Peyer's patch (tissue), 4 donors: ENCODE measurements around the gene PPT2. TPM values are rescaled to one million over a fixed set of nuclear protein-coding genes. Genes with fewer than 3 reads are reported as not detected.

ENCODE experiments used
- DNase-seq, 3 donors: peaks; one replicate each; pipeline ENCODE4 v3.0.0-alpha.2; 2017 to 2019
- H3K27ac ChIP-seq, 4 donors: fragments of 200-600 bp; sonication (generic); one replicate each; pipeline ENCODE4 v1.5.1; 2016 to 2019
- H3K27me3 ChIP-seq, 2 donors: fragments of 200-600 bp; sonication (generic); one replicate each; pipeline ENCODE4 v1.5.1; 2019
- H3K36me3 ChIP-seq, 3 donors: fragments of 200-600 bp; sonication (generic); one replicate each; pipeline ENCODE4 v1.5.1; 2016 to 2019
- H3K4me1 ChIP-seq, 4 donors: fragments of 200-600 bp; sonication (generic); one replicate each; pipeline ENCODE4 v1.5.1; 2016 to 2019
- H3K4me3 ChIP-seq, 4 donors: fragments of 200-600 bp; sonication (generic); 1 replicate in 3 of 4; 2 replicates in 1 of 4; pipeline ENCODE4 v1.5.1; 2016 to 2019; ENCODE audit warnings: mild to moderate bottlenecking in 1 of 4
- H3K9me3 ChIP-seq, 4 donors: fragments of 200-600 bp; sonication (generic); one replicate each; pipeline ENCODE4 v1.5.1; 2016 to 2019; ENCODE audit warnings: mild to moderate bottlenecking in 1 of 4
- POLR2A ChIP-seq, 2 donors: fragments of 450-650 bp; IDR thresholded peaks; one replicate each; pipeline ENCODE4 v1.5.1; 2017; ENCODE audit warnings: antibody characterized with exemption in 2 of 2, mild to moderate bottlenecking in 2 of 2, moderate library complexity in 2 of 2
- total RNA-seq, 4 donors: library from RNA; depleted of rRNA; stranded (reverse); fragments of >200 nt; gene quantifications; one replicate each; pipeline ENCODE4 v1.1.0, GENCODE V29; 2016
- TF ChIP-seq, protein P1 (sequence below), 6 experiments: fragments of 450-650 bp in 4 of 6; fragments of 200-600 bp in 2 of 6; sonication (generic) in 1 of 6; IDR thresholded peaks; one replicate each; pipeline ENCODE4 v1.5.1; 2017 to 2019; ENCODE audit warnings: antibody characterized with exemption in 6 of 6, mild to moderate bottlenecking in 3 of 6, moderate library complexity in 1 of 6

The PPT2 gene
- total RNA-seq, 4 donors from 2014 or later: 7.4 to 121 (median 26.9) TPM

DNA sequence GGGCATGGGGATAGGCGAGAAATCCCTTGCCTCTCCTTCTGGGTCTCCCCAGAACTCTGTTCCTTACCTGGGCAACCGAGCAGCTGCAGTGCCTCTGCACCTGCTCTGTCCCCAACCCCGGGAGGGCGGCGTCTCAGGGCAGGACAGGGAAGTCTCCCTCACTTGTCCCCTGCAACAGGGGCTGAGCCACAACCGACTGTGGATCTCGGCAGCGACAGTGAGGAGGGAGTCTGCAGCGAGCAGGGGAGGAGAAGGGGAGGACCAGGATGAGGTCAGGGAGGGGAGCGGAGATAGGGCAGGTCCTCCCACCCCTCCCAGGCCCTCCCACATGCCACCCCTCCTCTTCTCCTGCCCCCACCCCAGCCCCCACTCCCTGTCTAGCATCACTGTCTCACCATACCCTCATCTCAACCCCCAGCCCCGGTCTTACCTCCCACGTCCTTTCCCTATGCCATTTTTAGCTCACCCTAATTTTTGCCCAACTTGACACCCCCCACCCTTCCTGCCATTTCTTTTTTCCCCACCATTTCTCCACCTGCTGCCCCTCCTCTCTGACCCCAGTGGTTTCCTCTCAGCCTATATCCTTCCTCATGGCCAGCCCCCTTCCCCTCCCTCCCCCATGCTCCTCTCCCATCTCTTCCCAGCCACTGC is 44.7 kb upstream of the PPT2 start, which contains the start of gene TNXB:
Gene TNXB (minus strand): TSS at position 225 of the 651 bp plus-strand sequence. CDS start 11,140 bp downstream, outside the sequence.
- no peaks in the 10 kb centered on the region for H3K9me3 ChIP-seq
- no peak for DNase-seq
- H3K36me3 ChIP-seq: no peaks in the 10 kb centered on the region
- no peak for TF ChIP-seq POLR2A (IDR thresholded peaks at IDR 0.05)
- TF ChIP-seq, protein P1, sequence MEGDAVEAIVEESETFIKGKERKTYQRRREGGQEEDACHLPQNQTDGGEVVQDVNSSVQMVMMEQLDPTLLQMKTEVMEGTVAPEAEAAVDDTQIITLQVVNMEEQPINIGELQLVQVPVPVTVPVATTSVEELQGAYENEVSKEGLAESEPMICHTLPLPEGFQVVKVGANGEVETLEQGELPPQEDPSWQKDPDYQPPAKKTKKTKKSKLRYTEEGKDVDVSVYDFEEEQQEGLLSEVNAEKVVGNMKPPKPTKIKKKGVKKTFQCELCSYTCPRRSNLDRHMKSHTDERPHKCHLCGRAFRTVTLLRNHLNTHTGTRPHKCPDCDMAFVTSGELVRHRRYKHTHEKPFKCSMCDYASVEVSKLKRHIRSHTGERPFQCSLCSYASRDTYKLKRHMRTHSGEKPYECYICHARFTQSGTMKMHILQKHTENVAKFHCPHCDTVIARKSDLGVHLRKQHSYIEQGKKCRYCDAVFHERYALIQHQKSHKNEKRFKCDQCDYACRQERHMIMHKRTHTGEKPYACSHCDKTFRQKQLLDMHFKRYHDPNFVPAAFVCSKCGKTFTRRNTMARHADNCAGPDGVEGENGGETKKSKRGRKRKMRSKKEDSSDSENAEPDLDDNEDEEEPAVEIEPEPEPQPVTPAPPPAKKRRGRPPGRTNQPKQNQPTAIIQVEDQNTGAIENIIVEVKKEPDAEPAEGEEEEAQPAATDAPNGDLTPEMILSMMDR (IDR thresholded peaks at IDR 0.05): no peak
- no peaks in the 10 kb centered on the region for H3K27me3 ChIP-seq
- H3K27ac ChIP-seq: peak within 1 kb of the TSS; percentile 66 to 83 (median 74)
- H3K4me3 ChIP-seq: peak within 1 kb of the TSS; percentile 20 to 46 (median 31)
- peaks cover 0 to 36% (median 2%) of the 10 kb centered on the region in 4 donors for H3K4me1 ChIP-seq

DNA sequence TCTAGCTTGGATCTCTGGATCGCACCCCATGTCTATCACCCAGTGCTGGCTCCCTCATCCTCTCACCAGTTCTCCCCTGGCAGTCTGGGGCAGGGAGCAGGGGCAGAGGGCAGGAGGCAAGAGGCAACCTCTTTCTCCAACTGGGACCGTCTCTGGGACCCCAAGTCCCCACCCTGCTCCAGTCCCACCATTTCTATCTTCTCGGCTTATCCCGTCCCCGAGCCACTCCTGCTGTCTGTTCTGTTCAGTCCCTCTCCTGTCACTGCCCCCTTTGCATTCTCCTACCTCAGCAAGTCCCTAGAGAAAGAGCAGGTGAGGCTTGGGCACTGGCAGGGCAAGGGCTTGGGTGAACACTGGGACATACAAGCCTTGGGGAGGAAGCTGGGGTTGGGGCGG is 44.2 kb upstream of the PPT2 start:
- H3K36me3 ChIP-seq: peaks cover 0 to 2% (median 0%) of the 10 kb centered on the region in 3 donors
- peaks cover 0 to 39% (median 2%) of the 10 kb centered on the region in 4 donors for H3K4me1 ChIP-seq
- no peaks in the 10 kb centered on the region for H3K27me3 ChIP-seq
- no peaks in the 10 kb centered on the region for H3K9me3 ChIP-seq
- H3K27ac ChIP-seq: peak overlapping the region; percentile 54 to 83 (median 72)
- peak overlapping the region in 1 of 4 donors; percentile 46 for H3K4me3 ChIP-seq
- TF ChIP-seq POLR2A (IDR thresholded peaks at IDR 0.05): no peak
- TF ChIP-seq, protein P1 (IDR thresholded peaks at IDR 0.05): no peak
- DNase-seq: no peak

DNA sequence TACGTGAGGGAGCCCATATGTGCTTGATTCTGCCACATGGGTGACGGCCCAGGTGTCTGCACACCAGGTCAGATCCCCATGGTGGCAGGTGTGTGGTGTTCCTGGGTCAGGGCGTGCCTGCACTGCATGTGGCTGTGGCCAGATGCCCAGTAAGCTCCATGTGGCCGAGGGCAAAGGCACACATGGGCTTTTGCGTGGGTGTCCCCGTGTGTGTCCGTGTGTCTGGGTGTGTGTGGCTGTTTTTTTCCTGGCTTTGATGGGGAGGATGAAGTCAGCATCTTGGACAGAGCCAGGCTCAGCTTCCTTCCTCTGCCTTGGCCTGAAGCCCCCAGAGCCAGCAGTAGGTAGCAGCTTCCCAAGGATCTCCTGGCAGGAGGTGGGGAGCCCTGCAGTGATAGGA is 43.3 kb upstream of the PPT2 start:
- peaks cover 0 to 39% (median 2%) of the 10 kb centered on the region in 4 donors for H3K4me1 ChIP-seq
- H3K4me3 ChIP-seq: no peak overlapping the region

DNA sequence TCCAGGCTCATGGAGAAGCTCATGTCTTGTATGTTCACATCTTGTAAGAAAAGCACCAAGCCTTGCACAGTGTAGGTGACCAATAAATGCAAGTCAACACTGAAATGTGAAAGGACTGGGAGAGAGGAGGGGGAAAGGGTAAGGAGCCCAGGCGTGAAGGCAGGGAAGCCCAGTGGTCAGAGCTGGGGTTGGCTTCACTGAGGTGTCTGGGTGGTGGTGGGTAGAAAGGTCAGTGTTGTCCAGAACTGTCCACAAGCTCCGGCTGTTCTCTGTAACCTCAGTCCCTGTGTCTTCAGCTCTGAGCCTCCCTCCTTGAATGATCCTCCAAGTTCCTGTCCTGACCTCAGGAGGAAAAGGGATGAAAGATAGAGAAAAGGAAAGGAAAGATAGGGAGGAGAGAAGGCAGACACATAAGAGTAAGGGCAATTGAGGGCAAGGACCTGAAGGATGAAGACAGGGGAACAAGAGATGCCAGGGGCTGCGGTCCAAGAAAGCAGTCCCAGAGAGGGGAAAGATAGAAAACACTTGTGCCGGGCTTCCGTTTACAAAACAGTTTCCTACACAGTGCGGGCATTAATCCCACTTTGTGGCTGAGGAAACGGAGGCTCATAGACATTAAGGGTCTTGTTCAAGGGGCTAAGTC is 42.4 kb upstream of the PPT2 start:
- TF ChIP-seq POLR2A (IDR thresholded peaks at IDR 0.05): no peak
- TF ChIP-seq, protein P1 (IDR thresholded peaks at IDR 0.05): no peak
- Histone ChIP-seq H3K27ac (peak overlapping the region; percentile 38 to 83 (median 66)), H3K4me3 (no peak overlapping the region), H3K27me3 (no peaks in the 10 kb centered on the region), H3K9me3 (no peaks in the 10 kb centered on the region), H3K36me3 (peaks cover 0 to 19% (median 0%) of the 10 kb centered on the region in 3 donors), H3K4me1 (peaks cover 0 to 39% (median 2%) of the 10 kb centered on the region in 4 donors)
- no peak for DNase-seq

More for the DNA sequence above, 43.3 kb upstream of the PPT2 start:
- no peaks in the 10 kb centered on the region for H3K9me3 ChIP-seq
- TF ChIP-seq, protein P1 (IDR thresholded peaks at IDR 0.05): no peak
- TF ChIP-seq POLR2A (IDR thresholded peaks at IDR 0.05): no peak
- peak overlapping the region; percentile 38 to 83 (median 66) for H3K27ac ChIP-seq
- H3K36me3 ChIP-seq: peaks cover 0 to 10% (median 0%) of the 10 kb centered on the region in 3 donors
- H3K27me3 ChIP-seq: no peaks in the 10 kb centered on the region
- no peak for DNase-seq

DNA sequence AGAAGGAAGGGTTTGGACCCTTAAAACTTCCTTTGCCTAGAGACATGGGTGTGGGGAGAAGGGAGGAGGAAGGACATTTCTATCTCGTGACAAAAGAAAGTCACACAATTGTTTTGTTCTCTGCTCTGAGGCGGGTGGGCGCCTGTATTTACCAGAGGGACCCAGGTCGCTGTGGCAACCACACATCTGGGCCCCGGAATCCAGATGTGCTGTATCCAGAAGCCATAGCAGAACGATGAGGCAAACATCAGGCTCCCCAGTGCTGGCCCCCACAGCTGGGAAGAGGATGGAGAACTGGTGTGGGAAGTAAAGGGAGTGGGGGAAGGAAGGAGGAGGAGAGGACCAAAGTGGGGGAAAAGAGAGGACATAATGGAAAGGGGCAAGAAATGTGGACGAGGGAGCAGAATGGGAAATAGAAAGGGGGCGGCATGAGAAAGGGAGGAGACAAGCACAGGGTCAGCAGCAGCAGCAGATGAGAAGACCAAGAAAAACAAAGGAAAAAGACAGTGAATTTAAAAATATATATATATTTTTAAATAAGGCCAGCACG is 41.4 kb upstream of the PPT2 start:
- H3K27me3 ChIP-seq: no peaks in the 10 kb centered on the region
- H3K36me3 ChIP-seq: peaks cover 0 to 29% (median 0%) of the 10 kb centered on the region in 3 donors
- peak overlapping the region; percentile 38 to 83 (median 71) for H3K27ac ChIP-seq
- peaks cover 0 to 34% (median 2%) of the 10 kb centered on the region in 4 donors for H3K4me1 ChIP-seq
- H3K4me3 ChIP-seq: no peak overlapping the region
- no peaks in the 10 kb centered on the region for H3K9me3 ChIP-seq
- TF ChIP-seq POLR2A (IDR thresholded peaks at IDR 0.05): no peak
- TF ChIP-seq, protein P1 (IDR thresholded peaks at IDR 0.05): no peak
- peak in 1 of 3 donors; percentile 63 for DNase-seq
